ENCODE results near the gene NANOS1.
A peak's percentile ranks its signal among the peaks of the same experiment; 100 is the strongest.
"Not testable (repeated sequence)": the region's sequence is repeated elsewhere in the genome, so short reads cannot be mapped to it uniquely, and the experiment has no call there.

NANOS1 gene

DNA sequence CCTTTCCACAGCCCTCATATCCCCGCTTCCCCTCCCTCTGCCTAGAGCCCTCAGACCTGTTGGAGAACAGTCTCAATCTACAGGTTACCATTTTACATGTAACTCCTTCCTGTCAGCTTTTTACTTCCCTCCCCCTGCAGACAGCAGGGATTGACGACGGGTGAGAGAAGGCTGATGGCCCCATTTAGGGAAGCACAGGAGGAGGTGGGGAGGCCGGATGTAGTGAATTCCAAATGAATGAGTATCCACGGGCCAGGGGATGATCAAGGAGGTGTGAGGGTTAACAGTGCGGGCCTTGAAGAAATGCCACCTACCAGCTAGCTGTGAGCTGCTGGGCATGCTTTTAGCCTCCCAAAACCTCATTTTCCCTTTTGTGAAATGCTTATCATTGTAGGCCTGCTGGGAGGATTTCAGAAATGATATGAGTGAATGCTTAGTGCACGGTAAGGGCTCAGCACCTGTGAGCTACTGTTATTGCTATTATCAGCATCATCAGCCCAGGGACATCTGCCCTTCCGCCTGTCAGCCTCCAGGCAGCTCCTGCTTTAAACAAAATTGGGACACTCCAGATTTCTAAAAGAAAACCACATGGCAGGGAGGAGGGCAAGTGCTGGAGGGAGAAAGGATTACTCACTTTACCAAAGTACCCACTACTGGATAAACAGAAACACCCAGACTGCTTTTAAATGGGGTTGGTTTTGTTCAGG lies 6.5 kb upstream of the NANOS1 start:
- DNase-seq = no peak

DNA sequence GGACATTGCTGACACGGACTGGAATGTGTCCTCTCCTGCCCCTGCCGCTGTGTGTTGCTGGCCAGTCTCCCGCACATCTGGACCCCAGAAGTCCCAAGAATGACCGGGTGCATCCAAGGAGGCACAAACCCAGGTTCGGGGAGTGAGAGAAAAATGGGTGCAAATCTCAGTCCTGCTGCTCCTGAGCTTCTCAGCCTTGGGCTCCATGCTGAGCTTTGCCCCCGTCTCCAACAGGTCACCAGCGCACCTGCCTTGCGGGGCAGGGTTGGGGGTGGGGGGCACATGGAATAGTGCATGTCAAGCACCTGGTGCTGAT lies 6.0 kb upstream of the NANOS1 start:
- DNase-seq = no peak

DNA sequence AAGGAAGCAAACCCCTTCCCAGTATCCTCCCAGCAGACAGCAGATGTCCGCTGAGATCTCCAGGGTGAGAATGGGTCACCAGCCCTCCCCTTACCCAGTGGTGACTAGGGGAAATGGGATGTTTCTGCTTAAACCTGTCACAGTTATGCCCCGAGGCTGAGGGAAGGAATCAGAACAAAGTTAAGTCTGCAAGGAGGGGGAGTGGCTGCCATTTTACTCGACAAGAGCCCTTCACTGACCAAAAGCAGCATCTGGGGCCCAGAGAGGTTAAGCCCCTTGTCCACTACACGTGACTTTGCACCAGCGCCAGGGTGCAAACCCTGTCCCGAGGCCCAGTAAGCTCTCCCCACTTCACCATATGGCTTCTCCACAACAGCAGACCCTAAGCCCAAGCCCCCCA lies 4.6 kb upstream of the NANOS1 start:
- no peak for DNase-seq

DNA sequence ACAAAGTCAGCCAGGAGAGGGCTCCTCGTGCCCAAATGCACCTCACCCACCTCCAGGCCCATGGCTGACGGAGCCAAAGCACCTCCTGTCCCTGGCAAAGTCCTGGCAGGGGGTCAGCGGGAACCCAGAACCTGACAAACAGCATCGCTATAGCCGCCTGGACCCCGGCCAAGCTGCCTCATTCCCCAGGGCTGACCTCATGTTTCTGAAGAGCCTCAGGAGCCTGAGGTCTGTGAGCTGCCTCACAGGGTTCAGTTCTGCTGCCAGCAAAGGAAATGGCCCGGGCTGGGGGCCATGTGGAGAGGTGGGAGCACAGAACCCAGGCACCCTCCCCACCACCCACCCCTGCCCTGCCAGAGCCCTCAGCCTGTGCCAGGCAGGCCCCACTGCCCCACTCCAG lies 4.2 kb upstream of the NANOS1 start:
- no peak for DNase-seq

DNA sequence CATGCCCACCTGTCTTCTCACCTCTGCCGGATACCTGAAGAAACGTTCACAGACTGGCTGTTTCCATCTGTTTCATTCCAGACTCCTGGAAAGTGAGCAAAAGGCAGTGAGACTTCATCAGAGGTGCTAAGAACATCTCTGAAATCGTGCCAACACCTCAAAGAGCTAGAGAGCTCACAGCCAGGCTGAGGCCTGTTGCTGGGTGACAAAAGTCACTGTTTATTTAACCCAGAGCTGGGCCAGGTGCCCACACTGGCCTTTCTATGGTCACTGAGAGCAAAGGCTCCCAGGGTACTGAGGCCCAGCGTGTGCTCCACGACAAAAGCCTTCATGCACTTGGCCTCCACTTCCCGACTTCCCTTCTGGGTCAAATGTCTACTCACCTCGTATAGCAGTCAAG lies 3.7 kb upstream of the NANOS1 start:
- no peak for DNase-seq

DNA sequence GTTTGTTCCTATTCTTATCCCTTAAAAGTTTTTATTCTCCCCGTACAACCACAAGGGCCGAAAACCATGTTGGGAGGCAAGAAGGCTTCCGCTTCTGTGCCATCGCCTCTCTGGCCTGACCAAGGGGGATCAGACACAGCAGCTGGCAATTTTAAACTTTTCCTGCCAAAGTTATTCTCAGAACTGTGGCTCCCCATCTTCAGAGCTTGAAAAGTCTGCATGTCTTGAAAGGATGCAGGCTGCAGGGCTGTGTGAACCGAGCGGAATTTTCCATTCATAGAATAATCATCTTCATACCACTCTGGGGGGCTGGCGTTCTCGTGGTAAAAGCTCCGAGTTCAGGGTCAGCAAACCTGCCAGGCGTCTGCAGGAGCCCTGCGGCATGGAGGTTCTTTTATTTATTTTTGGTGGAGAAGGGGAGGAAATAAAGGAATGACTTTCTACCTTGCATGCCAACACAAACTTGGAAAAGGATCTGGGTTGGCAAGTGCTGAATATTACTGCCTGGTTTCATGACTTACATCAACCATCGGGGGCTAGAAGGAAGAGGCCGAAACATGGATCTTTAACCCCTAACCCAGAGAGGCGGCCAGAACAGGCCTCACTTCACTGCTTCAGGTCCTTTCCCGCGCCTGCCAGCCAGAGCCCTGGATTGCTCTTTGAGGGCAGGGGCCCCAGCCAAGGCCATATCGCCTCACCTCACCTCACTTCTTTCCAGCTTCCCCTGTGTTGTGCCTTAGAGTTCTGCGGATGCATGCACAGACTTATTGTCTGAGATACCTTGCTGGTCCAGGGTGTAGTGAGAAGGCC lies 3.0 kb upstream of the NANOS1 start:
- DNase-seq = no peak

DNA sequence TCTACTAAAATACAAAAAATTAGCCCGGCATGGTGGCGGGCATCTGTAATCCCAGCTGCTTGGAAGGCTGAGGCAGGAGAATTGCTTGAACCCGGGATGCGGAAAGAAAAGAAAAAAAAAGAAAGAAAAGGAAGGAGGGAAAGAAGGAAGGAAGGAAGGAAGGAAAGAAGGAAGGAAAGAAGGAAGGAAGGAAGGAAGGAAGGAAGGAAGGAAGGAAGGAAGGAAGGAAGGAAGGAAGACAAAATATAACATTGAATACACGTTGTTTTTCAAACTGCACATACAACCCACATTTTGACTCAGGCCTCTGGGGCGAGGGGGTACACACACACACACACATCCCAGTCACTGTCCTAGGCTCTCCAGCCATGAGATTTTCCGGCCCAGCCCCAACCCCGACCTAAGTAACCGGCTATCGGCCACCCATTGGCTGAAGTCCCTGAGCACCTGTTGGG lies 1.0 kb upstream of the NANOS1 start:
- DNase-seq = not testable (repeated sequence)

DNA sequence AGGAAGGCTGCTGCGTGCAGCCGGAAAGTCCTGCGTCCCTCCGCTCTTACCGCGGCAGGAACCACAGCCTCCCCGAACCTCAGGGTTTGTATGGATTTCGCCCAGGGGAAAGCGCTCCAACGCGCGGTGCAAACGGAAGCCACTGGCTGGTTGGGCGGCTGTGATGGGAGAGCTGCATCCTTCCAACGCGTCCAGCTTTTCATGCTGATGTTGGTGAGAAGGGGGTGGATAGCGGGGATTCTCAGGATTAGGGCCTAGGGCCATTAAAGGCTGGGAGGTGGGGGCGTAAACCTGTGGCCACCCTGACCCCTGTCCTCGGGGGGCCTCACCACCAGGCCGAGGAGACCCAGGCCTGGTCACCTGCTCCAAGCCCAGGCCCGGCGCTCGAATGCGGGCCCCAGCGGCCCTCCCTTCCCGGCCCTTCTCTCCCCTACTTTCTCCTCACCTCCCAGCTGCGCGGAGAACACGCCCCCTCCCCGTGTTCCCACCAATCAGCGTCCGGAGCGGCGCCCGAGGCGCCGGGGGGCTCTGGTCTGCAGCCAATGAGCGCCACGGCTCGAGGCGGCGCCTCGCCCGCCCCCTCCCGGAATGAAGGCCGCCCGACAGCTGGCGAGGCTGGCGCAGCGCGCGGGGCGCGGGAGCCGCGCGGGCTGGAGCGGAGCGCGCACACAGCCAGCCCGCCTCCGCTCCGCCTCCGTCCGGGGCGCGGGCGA lies 458 bp upstream of the NANOS1 start:
- DNase-seq = peak; percentile 73

DNA sequence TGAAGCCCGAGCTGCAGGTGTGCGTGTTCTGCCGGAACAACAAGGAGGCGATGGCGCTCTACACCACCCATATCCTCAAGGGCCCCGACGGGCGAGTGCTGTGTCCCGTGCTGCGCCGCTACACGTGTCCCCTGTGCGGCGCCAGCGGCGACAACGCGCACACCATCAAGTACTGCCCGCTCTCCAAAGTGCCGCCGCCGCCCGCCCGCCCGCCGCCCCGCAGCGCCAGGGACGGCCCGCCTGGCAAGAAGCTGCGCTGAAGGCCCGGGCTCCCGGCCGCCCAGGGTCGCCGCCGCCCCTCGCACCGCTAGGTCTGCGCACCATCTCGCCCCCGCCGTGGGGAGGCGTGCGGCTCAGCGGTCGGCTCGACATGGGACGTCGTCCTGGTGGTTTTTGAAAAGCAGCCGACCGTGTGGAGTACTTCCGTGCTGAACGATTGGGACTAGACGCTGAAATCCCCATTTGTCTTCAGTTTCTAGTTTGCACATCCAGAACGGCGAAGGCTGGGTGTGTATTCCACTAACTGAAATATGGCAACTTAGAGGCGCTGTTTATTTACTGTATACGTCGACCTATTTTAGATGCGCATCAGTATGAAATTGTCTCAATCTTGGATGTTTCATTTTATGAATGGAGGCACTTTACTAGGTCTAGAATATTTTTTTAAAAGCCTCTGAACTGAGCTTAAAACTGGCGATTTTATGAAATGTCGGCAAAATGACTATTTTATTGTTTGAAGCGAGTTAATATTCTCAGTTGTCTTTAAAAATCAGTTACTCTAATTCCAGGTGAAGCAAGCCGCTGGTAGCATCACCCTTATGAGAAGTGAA lies 1.1 kb downstream of the NANOS1 start:
- peak; percentile 33 for DNase-seq

DNA sequence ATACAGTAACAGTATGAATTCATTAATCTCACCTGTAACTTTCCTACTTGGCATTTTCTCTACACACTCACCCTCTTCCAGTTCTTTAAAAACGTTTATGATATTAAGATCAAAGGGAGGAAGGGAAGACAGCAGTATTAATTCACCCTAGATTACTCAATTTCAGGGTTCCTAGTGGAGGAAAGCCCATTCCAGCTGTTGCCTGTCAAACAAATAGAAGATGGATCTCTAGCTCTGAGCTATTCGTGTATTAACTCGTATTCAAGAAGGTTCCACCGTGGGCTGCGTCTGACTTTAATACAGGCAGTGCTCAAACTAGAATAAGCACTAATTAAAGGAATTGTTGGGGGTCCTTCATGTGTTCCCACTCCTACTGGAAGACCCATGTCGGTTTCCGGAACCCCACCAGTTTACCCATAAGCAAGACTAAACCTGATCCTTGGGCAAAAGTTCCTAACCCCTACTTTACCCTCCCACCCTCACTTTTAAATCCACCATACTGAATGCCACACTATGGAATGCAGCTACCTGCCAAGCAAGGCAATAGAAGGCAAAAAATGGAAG lies 2.1 kb downstream of the NANOS1 start:
- no peak for DNase-seq

DNA sequence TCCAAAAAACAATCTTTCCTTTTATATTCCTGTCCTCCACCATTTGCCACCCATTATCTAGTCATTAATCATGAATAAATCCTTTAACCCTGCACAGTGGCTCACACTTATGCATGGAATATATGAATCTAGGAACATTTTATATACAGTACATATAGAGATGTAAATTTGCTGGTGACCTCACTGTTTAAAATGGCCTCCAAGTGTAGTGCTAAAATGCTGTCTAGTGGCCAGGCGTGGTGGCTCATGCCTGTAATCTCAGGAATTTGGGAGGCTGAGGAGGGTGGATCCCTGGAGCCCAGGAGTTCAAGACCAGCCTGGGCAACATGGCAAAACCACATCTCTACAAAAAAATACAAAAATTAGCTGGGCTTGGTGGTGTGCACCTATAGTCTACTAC lies 9.6 kb downstream of the NANOS1 start:
- no peak for DNase-seq

DNA sequence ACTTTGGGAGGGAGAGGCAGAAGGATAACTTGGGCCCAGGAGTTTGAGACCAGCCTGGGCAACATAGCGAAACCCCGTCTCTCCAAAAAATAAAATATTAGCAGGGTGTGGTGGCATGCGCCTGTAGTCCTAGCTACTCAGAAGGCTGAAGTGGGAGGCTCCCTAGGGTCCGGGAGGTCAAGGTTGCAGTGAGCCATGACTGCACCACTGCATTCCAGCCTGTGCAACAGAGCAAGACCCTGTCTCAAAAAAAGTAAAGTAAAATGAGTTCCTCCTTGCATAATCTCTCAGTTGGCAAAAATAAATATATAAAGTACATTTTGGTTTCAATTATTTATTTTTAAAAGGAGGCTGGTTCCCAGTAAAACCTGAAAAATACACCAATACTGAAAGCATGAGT lies 11.8 kb downstream of the NANOS1 start:
- DNase-seq = no peak

DNA sequence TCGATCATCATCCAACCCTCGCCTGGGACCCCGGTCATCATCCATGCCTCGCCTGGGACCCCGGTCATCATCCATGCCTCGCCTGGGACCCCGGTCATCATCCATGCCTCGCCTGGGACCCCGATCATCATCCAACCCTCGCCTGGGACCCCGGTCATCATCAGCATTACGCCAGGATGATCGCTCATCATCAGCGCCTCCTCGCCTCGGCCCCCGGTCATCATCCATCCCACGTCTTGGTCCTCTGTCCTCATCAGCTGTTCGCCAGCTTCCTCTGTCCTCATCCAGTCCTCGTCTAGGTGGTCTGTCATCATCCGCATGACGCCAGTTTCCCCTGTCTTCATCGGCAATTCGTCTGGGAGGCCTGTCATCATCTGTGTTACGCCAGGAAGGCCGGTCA lies 12.7 kb downstream of the NANOS1 start:
- no peak for DNase-seq

DNA sequence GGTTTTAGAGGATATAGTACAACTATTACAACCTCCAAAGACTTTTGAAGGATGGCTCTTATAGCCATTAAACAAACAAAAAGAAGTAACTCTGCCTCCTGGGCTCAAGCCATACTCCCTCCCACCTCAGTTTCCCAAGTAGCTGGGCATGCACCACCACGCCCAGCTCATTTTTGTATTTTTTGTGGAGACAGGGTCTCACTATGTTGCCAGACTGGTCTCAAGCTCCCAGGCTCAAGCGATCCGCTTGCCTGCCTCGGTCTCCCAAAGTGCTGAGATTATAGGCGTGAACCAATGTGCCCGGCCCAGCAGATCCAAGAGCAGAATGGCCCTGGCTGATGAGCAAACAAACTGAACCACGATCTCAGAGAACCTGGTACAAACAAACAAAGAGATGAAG lies 16.0 kb downstream of the NANOS1 start:
- DNase-seq = no peak

DNA sequence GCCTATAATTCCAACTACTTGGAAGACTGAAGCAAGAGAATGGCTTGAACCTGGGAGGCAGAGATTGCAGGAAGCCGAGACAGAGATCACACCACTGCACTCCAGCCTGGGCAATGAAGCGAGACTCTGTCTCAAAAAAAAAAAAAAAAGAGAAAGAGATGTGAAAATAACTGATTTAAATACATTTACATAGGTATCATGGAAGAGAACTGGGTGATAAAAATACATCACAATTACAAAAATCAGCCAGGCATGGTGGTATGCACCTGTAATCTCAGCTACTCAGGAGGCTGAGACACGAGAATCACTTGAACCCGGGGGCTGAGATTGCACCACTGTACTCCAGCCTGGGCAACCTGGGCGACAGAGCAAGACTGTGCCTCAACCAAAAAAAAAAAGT lies 19.8 kb downstream of the NANOS1 start:
- no peak for DNase-seq

DNA sequence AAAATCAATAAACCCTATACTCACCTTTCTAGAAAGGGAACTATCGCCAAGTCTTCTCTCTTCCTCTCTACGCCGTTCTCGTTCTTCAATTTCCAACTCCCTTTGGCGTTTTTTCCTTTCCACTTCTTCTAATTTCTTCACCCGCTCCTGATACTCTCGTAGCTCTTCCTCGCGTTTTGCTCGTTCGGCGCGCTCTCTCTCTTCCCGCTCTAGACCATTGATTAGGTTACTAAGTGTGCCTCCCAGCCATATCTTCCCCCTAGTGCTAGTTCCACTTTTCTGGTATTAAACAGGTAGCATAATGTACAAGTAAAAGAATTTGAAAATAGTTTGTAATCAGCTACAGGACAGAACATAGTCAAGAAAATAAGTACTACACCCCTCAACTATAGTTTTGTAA lies 20.3 kb downstream of the NANOS1 start:
- no peak for DNase-seq

DNA sequence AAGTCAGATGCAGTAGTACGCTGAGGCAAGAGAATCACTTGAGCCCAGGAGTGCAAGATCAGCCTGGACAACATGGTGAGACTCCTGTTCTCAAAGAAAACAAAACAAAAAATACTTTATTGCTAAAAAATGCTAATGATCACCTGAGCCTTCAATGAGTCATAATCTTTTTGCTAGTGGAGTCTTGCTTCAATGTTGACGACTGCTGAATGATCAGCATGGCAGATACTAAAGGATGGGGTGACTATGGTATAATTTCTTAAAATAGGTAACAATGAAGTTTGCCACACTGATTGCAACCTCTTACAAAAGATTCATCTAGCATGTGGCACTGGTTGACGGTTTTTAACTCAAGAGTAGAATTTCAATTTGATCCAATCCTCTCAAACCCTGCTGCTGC lies 22.3 kb downstream of the NANOS1 start:
- no peak for DNase-seq

DNA sequence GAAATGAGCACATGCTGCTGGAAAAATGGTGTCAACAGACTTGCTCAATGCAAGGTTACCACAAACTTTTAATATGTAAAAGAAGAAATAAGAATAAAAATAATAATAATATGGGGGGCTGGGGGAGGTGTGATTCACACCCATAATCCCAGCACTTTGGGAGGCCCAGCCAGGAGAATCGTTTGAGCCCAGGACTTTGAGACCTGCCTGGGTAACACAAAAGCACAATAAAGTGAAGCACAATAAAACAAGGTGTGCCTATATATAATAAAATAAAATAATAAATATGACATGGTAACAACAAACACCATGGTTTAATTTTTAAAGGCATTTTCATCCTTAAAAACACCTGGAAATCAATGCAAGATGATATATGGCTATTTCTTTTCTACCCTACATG lies 26.0 kb downstream of the NANOS1 start:
- no peak for DNase-seq

DNA sequence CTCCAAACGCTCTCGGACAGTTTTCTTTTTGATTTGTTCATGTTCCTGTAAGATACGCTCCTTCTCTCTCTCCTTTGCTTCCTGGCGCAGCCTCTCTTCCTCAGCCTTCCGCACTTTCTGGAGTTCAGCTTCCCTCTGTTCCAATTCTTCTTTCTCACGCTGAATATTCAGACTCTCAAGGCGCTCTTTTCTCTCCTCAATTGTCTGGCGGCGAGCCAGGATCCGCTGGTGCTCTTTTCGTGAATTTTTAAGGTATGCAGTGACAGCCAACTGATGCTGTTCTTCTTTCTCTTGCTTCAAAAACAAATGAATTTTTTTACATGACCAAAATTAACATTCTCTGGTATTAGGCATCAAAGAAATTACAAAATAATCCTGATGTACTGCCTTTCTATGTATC lies 28.5 kb downstream of the NANOS1 start:
- DNase-seq = no peak

DNA sequence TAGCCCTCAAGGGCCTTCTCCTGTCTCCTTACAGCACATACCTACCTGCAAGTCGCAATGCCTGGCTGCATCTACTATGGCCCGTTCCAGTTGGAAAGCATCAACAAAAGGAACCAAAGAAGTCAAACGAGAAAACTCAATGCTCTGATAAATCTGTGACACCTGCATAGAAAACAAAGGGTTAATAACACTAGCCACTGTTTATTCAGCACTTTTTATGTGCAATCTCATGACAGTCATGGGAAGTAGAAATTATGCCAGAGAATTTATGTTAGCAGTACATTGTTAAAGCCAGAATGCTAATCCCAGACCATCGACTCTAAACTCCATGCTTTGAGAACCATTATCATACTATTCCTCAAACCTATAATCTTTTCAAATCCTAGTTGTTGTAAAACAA lies 30.0 kb downstream of the NANOS1 start:
- DNase-seq = no peak

DNA sequence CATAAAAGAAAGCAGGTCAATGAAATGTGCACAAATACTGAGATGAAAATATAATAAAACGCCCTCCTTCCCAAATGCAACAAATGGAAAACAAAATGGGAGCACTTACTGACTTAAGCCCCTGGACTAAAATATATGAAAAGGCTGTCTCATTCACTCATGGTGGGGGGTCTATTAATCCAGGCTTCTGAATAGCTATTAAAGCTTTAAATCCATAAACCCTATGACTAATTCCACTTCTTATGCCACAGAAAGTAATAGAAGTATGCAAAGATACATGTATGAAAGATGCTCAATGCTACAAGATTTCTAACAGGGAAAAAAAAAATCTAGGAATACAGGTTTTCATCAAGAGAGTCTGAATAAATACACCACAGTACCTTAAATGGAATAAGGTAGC lies 30.6 kb downstream of the NANOS1 start:
- DNase-seq = no peak

DNA sequence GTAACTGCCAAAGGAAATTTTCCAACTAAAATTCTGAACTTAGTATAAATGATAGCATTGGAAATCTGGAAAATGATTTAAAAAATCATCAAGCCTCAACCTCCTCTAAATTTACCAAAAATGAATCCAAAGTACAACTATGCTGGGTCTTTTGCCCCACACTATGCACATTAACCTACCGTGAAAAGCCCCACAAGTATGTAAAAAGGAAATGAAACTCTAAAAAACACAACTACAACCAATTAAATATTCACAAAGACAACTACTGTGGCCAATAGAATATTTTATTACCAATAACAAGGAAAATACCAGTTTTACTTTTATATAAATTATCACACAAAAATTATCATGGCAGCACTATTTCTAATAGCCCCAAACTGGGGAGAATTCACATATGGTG lies 31.8 kb downstream of the NANOS1 start:
- no peak for DNase-seq

DNA sequence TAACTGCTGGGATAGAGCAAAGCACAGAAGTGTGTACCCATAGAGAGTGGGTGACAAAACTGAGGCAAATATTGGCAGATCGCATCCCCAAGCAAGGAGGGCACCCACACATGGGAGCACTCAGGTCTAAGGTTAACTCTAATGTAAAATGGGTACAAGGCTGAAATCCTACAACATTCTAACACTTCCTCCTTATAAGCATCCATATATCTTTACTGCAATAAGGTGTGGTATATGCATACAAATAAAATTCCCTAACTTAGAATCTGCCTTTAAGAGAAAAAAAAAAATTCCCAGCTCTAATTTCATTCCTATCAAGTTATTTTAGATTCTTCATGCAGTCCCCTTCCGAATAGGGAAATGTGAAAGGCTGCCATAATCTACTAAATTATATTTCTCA lies 32.4 kb downstream of the NANOS1 start:
- no peak for DNase-seq

Data from activated CD4-positive, alpha-beta T cell treated with anti-CD3 and anti-CD28 coated beads for 1 hour (primary cell).